ENCODE data around the gene FBXW10B. TPM values are rescaled to one million over a fixed set of nuclear protein-coding genes. Genes with fewer than 3 reads are reported as not detected.

Gene FBXW10B
- total RNA-seq: 0.57 and 0.66 TPM in 2 replicates

GRCh38 chr17:15619331-15620058 lies at the start of gene FBXW10B:
TSS of gene FBXW10B (minus strand) at chr17:15619704. CDS start at chr17:15619512, 192 bp downstream.

Small RNA genes within 50 kb of the gene (small RNA-seq; reads per million reads assigned to genes)
- gene AC005838.1 (ENCODE audit: low replicate concordance) (not detected), gene RF00090 (ENCODE audit: low replicate concordance) (not detected)

Other genes with a start within 250 kb of the FBXW10B start
- gene CDRT4, start 152.1 kb downstream of the FBXW10B start, total RNA-seq: 1.7 and 4.8 TPM in 2 replicates
- gene TVP23C, start 56.2 kb downstream of the FBXW10B start, total RNA-seq: 20.5 and 46.8 TPM in 2 replicates
- gene TRIM16, start 64.6 kb upstream of the FBXW10B start, total RNA-seq: 53.4 and 62.4 TPM in 2 replicates
- 30.4 and 35.7 TPM in 2 replicates for gene ZNF286A, start 80.0 kb upstream of the FBXW10B start, total RNA-seq
- gene TBC1D26, start 112.6 kb upstream of the FBXW10B start, total RNA-seq: not detected in 2 replicates